HFFc6 (cell line): ENCODE data around the gene RGS7. TPM values are rescaled to one million over a fixed set of nuclear protein-coding genes. Genes with fewer than 3 reads are reported as not detected.

Experiments used
- DNase-seq: peaks from one replicate; pipeline ENCODE4 v3.0.0-alpha.2; 2018
- H3K27ac Mint-ChIP-seq: 2 replicates; pipeline ENCODE4 v1.8.0; 2020; ENCODE audit warnings: mild to moderate bottlenecking, mixed read lengths
- H3K27me3 Mint-ChIP-seq: 2 replicates; pipeline ENCODE4 v1.8.0; 2021; ENCODE audit warnings: mild to moderate bottlenecking, moderate library complexity, mixed read lengths; ENCODE audit not compliant: insufficient read depth
- H3K36me3 Mint-ChIP-seq: 2 replicates; pipeline ENCODE4 v1.8.0; 2021; ENCODE audit warnings: low read depth, mixed read lengths
- H3K4me1 Mint-ChIP-seq: 2 replicates; pipeline ENCODE4 v1.8.0; 2020; ENCODE audit warnings: low read depth, mixed read lengths
- H3K4me3 Mint-ChIP-seq: 2 replicates; pipeline ENCODE4 v1.8.0; 2020; ENCODE audit warnings: mild to moderate bottlenecking, moderate library complexity, mixed read lengths
- H3K9me3 Mint-ChIP-seq: 2 replicates; pipeline ENCODE4 v1.8.0; 2020; ENCODE audit warnings: mild to moderate bottlenecking, mixed read lengths
- total RNA-seq, 6 experiments: library from RNA; stranded (reverse); fragmentation: NEBNext Ultra II Directional; extraction: Animal tissue kit (Norgen Biotek cat#: 25700); gene quantifications; 2 replicates in 1 of 6; 3 replicates in 5 of 6; pipeline ENCODE4 v1.2.3, GENCODE V29; 2021
- TF ChIP-seq, protein P1 (sequence below): fragments of 200-600 bp; sonication (generic); IDR thresholded peaks from 2 replicates; pipeline ENCODE4 v1.5.0; 2021; ENCODE audit warnings: antibody characterized with exemption, mild to moderate bottlenecking

Gene RGS7
- total RNA-seq, 6 experiments from 2014 or later = 1.5 to 2.4 (median 2.1) TPM

DNA sequence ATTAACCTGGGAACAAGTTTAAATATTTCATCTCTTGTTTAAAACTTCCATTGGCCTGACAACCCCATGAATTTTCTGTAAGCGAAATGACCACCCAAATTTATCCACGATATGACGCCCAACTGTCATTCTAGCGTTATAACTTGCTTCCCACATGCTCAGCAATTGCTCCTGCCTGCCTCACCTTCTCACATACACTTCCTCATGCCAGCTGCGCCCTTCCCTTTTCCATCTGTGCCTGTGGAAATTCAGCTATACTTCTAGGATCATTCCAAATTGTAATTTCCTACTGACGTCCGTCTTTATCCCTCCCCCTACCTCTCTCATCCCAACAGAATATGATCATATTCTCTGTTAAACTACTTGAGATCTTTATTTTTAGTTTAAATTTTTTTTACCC, 248.0 kb downstream of the RGS7 start:
- TF ChIP-seq, protein P1, sequence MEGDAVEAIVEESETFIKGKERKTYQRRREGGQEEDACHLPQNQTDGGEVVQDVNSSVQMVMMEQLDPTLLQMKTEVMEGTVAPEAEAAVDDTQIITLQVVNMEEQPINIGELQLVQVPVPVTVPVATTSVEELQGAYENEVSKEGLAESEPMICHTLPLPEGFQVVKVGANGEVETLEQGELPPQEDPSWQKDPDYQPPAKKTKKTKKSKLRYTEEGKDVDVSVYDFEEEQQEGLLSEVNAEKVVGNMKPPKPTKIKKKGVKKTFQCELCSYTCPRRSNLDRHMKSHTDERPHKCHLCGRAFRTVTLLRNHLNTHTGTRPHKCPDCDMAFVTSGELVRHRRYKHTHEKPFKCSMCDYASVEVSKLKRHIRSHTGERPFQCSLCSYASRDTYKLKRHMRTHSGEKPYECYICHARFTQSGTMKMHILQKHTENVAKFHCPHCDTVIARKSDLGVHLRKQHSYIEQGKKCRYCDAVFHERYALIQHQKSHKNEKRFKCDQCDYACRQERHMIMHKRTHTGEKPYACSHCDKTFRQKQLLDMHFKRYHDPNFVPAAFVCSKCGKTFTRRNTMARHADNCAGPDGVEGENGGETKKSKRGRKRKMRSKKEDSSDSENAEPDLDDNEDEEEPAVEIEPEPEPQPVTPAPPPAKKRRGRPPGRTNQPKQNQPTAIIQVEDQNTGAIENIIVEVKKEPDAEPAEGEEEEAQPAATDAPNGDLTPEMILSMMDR = no peak
- Mint-ChIP-seq H3K4me3 (no peak overlapping the region), H3K4me1 (no peaks in the 10 kb centered on the region), H3K9me3 (no peaks in the 10 kb centered on the region), H3K36me3 (no peaks in the 10 kb centered on the region), H3K27ac (no peak overlapping the region), H3K27me3 (peaks cover 2% of the 10 kb centered on the region)
- no peak for DNase-seq

DNA sequence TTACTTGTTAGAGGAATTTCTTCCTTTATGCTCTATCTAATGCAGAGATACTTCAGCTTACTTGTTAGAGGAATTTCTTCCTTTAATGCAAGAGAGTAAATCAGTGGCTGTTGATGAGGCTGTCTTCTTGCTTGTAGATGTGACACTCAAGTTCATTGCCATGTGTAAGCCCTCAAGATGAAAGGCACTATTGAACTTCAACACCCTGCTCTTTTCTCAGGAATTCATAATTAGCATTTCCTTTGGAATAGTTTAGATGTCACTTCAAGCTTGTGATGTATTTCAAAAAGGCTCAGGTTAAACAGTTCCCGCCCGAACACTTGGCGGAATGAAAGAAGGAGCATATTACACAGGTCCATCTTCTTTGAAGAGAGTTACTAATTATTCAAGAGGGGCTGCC, 251.9 kb downstream of the RGS7 start:
- no peak overlapping the region for H3K4me3 Mint-ChIP-seq
- no peak for DNase-seq
- H3K9me3 Mint-ChIP-seq = no peaks in the 10 kb centered on the region
- H3K4me1 Mint-ChIP-seq = no peaks in the 10 kb centered on the region; the same call in 1 of the 2 replicates
- no peak overlapping the region for H3K27ac Mint-ChIP-seq
- TF ChIP-seq, protein P1 = no peak
- peaks cover 3% of the 10 kb centered on the region; the same call in 1 of the 2 replicates for H3K27me3 Mint-ChIP-seq
- no peaks in the 10 kb centered on the region for H3K36me3 Mint-ChIP-seq

DNA sequence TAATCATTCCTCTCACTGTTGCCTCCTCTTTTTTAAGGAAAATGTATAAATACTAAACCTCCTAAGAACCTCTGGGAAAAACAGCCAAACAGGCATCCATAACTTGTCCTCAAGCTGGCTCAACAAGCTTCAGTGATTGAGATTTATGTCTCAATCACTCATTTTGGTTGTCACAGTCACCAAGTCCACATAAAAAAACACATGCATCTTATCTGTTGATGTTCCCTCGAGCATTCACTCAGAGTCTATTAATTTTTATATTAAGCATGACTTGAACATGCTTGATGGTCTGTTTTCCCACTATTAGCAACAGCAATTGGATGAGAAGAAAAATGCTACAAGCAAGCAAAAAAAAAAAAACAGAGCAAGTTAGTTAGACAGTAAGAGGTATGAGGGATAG, 254.3 kb downstream of the RGS7 start:
- peaks cover 5% of the 10 kb centered on the region for H3K27me3 Mint-ChIP-seq
- H3K9me3 Mint-ChIP-seq = no peaks in the 10 kb centered on the region
- DNase-seq = no peak
- TF ChIP-seq, protein P1 = no peak
- no peak overlapping the region for H3K27ac Mint-ChIP-seq
- H3K4me3 Mint-ChIP-seq = no peak overlapping the region
- no peaks in the 10 kb centered on the region; the same call in 1 of the 2 replicates for H3K4me1 Mint-ChIP-seq
- no peaks in the 10 kb centered on the region for H3K36me3 Mint-ChIP-seq

GRCh38 chr1:241101622-241102021, 255.4 kb downstream of the RGS7 start:
- TF ChIP-seq, protein P1 = no peak
- H3K9me3 Mint-ChIP-seq = no peaks in the 10 kb centered on the region
- no peaks in the 10 kb centered on the region for H3K36me3 Mint-ChIP-seq
- H3K4me1 Mint-ChIP-seq = no peaks in the 10 kb centered on the region; the same call in 1 of the 2 replicates
- peaks cover 3% of the 10 kb centered on the region for H3K27me3 Mint-ChIP-seq
- H3K4me3 Mint-ChIP-seq = no peak overlapping the region
- no peak overlapping the region for H3K27ac Mint-ChIP-seq
- no peak for DNase-seq

- Mint-ChIP-seq H3K4me1 (no peaks in the 10 kb centered on the region; the same call in 1 of the 2 replicates), H3K9me3 (no peaks in the 10 kb centered on the region), H3K4me3 (no peak overlapping the region), H3K27me3 (peaks cover 3% of the 10 kb centered on the region), H3K27ac (no peak overlapping the region), H3K36me3 (no peaks in the 10 kb centered on the region)
- TF ChIP-seq, protein P1 = no peak
- no peak for DNase-seq
Measured at GRCh38 chr1:241097479-241097878, 259.5 kb downstream of the RGS7 start.

DNA sequence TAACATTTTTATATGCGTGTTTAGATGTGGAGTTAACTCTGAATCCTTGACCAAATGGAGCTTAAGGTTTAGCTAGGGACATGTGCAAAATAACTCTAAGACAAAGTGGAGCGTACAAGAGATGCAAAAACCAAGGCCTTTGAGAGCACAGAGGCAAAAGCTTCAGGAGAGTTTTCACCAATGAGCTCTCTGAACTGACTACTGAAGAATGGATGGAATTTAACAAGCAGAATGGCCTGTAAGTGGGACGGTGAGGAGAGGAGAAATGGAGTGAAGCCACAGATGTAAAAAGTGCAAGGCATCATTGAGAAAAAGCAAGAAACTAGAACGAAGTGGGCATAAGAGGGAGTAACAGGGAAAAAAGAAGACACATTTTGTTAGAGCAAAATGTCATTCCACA, 260.0 kb downstream of the RGS7 start:
- Mint-ChIP-seq H3K36me3 (no peaks in the 10 kb centered on the region), H3K27ac (no peak overlapping the region), H3K27me3 (peaks cover 3% of the 10 kb centered on the region), H3K9me3 (no peaks in the 10 kb centered on the region), H3K4me3 (no peak overlapping the region), H3K4me1 (no peaks in the 10 kb centered on the region; the same call in 1 of the 2 replicates)
- TF ChIP-seq, protein P1 = no peak
- no peak for DNase-seq
